Activated CD4-positive, alpha-beta T cell treated with anti-CD3 and anti-CD28 coated beads, Interleukin-2, amount 10 ng/mL, durations not matched to agents 24 days and 14 days (primary cell): ENCODE results near the gene PRSS1. TPM values are rescaled to one million over a fixed set of nuclear protein-coding genes. Genes with fewer than 3 reads are reported as not detected.
"Not testable (repeated sequence)": the region's sequence is repeated elsewhere in the genome, so short reads cannot be mapped to it uniquely, and the experiment has no call there.

Source experiments
- DNase-seq: peaks from one replicate; pipeline ENCODE4 v3.0.0; 2022
- H3K27ac Mint-ChIP-seq: one replicate; pipeline ENCODE4 v1.8.0; 2022; ENCODE audit warnings: mild to moderate bottlenecking, mixed read lengths
- H3K27me3 Mint-ChIP-seq: one replicate; pipeline ENCODE4 v1.8.0; 2022; ENCODE audit warnings: mixed read lengths
- H3K36me3 Mint-ChIP-seq: one replicate; pipeline ENCODE4 v1.8.0; 2022; ENCODE audit warnings: low read depth, mild to moderate bottlenecking, mixed read lengths
- H3K4me1 Mint-ChIP-seq: one replicate; pipeline ENCODE4 v1.8.0; 2021; ENCODE audit warnings: mixed read lengths
- H3K4me3 Mint-ChIP-seq: one replicate; pipeline ENCODE4 v1.8.0; 2022; ENCODE audit warnings: mild to moderate bottlenecking, moderate library complexity, mixed read lengths
- H3K9me3 Mint-ChIP-seq: one replicate; pipeline ENCODE4 v1.8.0; 2021; ENCODE audit warnings: mixed read lengths
- intact Hi-C: fragments of 100-400 bp; cut with micrococcal nuclease; formaldehyde crosslinking; loops from one replicate; pipeline ENCODE4 v1.15.1; 2023
- total RNA-seq: library from RNA; stranded (reverse); gene quantifications from 2 replicates; pipeline ENCODE4 v1.2.3, GENCODE V29; 2022

PRSS1 gene
- not detected in 2 replicates for total RNA-seq

- Mint-ChIP-seq H3K4me1 (no peaks in the 10 kb centered on the region), H3K36me3 (no peaks in the 10 kb centered on the region), H3K27me3 (peaks cover 6% of the 10 kb centered on the region), H3K4me3 (no peak within 1 kb of the TSS), H3K27ac (no peak within 1 kb of the TSS), H3K9me3 (no peaks in the 10 kb centered on the region)
- no peak for DNase-seq
- intact Hi-C loops, result no loop called here
Measured at GRCh38 chr7:142749218-142749993, at the start of gene PRSS1. Gene PRSS1 (plus strand): TSS chr7:142749472. CDS start chr7:142749485, 13 bp downstream.

DNA sequence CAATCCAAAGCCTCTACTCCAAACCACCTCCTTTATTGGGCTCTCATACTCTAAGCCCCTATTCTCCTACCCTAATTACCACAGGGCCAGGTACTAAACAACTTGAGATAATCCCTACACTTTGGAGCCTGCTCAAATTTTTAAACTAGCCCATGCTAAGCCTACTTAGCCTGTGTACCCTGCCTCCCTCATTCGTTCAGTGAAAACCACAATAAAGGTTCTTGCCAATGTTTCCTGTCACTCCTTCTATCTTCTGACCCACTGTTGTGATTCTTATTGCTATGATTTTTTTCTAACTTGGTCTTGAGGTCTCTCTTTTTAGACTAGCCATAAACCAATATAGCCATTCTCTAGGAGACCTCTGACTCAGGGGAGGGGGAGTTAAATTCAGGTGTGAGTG lies 48.3 kb upstream of the PRSS1 start:
- peaks cover 12% of the 10 kb centered on the region for H3K4me1 Mint-ChIP-seq
- intact Hi-C loops, H3K27me3 Mint-ChIP-seq, H3K36me3 Mint-ChIP-seq, H3K9me3 Mint-ChIP-seq, DNase-seq: not testable (repeated sequence)
- H3K27ac Mint-ChIP-seq, result peak overlapping the region; percentile 31
- peak overlapping the region; percentile 26 for H3K4me3 Mint-ChIP-seq

DNA sequence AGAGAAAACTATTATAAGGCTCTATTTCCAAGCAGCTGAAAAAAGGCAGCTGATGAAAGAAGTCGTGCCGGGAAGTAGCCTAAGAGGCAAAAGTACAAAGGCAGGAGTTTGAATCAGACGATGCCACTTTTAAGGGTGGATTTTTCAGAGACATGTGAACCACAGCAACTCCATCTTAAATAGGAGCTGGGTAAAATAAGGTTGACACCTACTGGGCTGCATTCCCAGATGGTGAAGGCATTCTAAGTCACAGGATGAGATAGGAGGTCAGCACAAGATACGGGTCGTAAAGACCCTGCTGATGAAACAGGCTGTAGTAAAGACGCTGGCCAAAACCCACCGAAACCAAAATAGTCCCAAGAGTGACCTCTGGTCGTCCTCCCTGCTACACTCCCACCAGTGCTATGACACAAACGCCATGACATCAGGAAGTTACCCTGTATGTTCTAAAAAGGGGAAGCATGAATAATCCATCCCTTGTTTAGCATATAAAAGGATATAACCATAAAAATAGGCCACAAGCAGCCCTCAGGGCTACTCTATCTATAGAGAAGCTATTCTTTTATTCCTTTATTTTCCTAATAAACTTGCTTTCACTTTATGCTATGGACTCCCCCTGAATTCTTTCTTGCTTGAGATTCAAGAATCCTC lies 45.5 kb upstream of the PRSS1 start:
- Mint-ChIP-seq H3K36me3 (no peaks in the 10 kb centered on the region), H3K4me3 (no peak overlapping the region), H3K9me3 (peaks cover 1% of the 10 kb centered on the region), H3K4me1 (peaks cover 11% of the 10 kb centered on the region), H3K27me3 (no peaks in the 10 kb centered on the region), H3K27ac (no peak overlapping the region)
- DNase-seq, result no peak
- intact Hi-C loops, result no loop called here

DNA sequence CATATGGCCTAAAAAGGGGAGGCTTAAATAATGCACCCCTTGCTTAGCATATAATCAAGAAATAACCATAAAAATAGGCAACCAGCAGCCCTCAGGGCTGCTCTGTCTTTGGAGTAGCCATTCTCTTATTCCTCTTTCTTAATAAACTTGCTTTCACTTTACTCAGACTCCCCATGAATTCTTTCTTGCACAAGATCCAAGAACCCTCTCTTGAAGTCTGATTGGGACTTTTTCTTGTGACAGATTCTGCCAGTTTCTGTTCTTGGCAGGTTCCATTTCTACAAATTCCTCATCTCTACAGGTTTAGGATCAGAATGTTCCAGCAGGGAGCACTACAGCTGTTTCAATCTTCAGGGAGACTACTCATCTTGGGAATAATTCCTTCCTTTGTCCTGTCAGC lies 40.5 kb upstream of the PRSS1 start:
- H3K4me3 Mint-ChIP-seq, intact Hi-C loops: not testable (repeated sequence)
- H3K4me1 Mint-ChIP-seq, result peaks cover 27% of the 10 kb centered on the region

GRCh38 chr7:142709921-142710320 lies 39.4 kb upstream of the PRSS1 start:
- no peak for DNase-seq
- intact Hi-C loops, result loop anchor here (2.0 to 5.0 kb wide), 2 partner anchors 78 to 99 kb away; no protein-coding TSS in a partner anchor
- no peaks in the 10 kb centered on the region for H3K36me3 Mint-ChIP-seq
- H3K4me1 Mint-ChIP-seq, result peaks cover 34% of the 10 kb centered on the region
- H3K27me3 Mint-ChIP-seq, result no peaks in the 10 kb centered on the region
- H3K4me3 Mint-ChIP-seq, result peak overlapping the region; percentile 41
- no peaks in the 10 kb centered on the region for H3K9me3 Mint-ChIP-seq
- peak overlapping the region; percentile 73 for H3K27ac Mint-ChIP-seq

More for the DNA sequence above, 40.5 kb upstream of the PRSS1 start:
- H3K27ac Mint-ChIP-seq, H3K27me3 Mint-ChIP-seq, H3K36me3 Mint-ChIP-seq, H3K9me3 Mint-ChIP-seq, DNase-seq: not testable (repeated sequence)

DNA sequence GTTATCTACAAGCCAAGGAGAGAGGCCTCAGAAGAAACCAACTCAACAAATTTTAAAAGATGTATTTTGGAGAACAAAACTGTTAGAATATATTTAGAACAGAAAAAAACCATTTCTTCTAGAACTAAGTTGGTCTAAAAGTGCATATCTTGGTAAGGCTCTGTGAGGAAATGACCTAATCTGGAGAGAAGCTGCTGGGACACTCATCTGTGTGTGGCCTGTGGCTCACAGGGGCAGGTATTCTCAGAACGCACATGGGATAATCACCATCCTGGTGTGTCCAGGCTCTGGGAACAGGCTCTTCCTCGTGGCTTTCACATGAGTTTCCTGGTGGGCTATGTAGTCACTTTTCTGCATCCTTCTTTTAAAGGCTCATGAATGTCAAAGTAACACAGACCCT lies 38.1 kb upstream of the PRSS1 start:
- Mint-ChIP-seq H3K4me1 (peaks cover 37% of the 10 kb centered on the region), H3K4me3 (peak overlapping the region; percentile 39), H3K27ac (peak overlapping the region; percentile 81), H3K36me3 (no peaks in the 10 kb centered on the region), H3K9me3 (no peaks in the 10 kb centered on the region), H3K27me3 (no peaks in the 10 kb centered on the region)
- intact Hi-C loops, result loop anchor here (2.0 to 5.0 kb wide), 2 partner anchors 79 to 98 kb away; no protein-coding TSS in a partner anchor
- no peak for DNase-seq

DNA sequence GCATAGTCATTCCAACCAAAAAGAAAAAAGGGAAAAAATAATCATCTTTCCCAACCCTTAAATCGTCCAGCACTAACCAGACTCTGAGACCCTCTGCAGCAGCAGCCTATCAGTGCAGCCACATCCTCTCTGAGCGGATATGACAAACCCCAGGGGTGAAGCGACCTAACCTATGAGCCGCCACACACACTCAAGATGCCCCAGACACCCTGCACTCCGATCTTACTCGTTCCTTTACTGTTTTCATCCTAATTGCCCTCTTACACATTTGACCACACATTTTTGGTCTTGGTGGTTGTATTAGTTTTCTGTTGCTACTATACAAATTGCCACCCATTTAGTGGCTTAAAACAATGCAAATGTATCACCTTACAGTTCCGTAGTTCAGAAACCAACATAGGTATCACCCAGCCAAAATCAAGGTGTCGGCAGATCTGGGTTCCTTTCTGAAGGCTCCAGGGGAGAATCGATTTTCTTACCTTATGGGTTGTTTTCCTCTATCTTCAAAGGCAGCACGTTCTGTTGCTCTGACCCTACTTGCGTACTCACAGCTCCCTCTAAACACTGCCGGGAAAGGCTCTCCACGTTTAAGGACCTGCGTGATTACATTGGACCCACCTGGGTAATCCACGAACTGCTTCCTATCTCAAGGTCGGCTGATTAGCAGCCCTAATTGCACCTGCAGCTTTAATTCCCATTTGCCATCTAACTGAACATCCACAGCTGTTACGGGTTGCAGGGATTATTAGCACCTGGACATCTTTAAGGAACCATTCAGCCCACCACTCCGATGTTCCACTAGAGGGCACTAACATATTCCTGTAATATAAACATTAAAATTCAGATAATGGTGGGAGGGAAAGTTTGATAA lies 37.3 kb upstream of the PRSS1 start:
- no peaks in the 10 kb centered on the region for H3K9me3 Mint-ChIP-seq
- H3K27ac Mint-ChIP-seq, result peak overlapping the region; percentile 81
- intact Hi-C loops, result loop anchor here (1.0 to 5.0 kb wide), 4 partner anchors 13 to 97 kb away; no protein-coding TSS in a partner anchor
- no peaks in the 10 kb centered on the region for H3K27me3 Mint-ChIP-seq
- peaks cover 45% of the 10 kb centered on the region for H3K4me1 Mint-ChIP-seq
- H3K36me3 Mint-ChIP-seq, result no peaks in the 10 kb centered on the region
- DNase-seq, result peak; percentile 68
- peak overlapping the region; percentile 84 for H3K4me3 Mint-ChIP-seq

DNA sequence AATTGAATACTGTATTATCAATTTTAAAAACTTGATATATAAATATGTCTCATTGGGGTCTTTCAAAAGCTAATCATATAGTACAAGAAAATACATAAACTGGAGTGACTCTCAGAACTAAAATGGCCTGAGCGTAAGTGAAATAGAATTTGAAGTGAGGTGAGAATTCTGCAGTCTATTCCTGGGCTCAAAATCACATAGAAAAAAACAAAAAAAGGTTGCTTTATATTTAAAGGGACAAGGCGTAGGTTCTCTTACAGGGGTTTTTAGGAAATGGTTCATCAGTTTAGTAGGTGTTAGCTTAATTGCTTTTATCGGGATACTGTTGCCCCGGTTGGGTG lies 36.7 kb upstream of the PRSS1 start:
- Mint-ChIP-seq H3K27ac (no peak overlapping the region), H3K9me3 (no peaks in the 10 kb centered on the region), H3K4me3 (peak overlapping the region; percentile 27), H3K27me3 (no peaks in the 10 kb centered on the region), H3K4me1 (peaks cover 49% of the 10 kb centered on the region), H3K36me3 (no peaks in the 10 kb centered on the region)
- no peak for DNase-seq
- intact Hi-C loops, result loop anchor here (1.0 to 5.0 kb wide), 3 partner anchors 14 to 80 kb away; no protein-coding TSS in a partner anchor

DNA sequence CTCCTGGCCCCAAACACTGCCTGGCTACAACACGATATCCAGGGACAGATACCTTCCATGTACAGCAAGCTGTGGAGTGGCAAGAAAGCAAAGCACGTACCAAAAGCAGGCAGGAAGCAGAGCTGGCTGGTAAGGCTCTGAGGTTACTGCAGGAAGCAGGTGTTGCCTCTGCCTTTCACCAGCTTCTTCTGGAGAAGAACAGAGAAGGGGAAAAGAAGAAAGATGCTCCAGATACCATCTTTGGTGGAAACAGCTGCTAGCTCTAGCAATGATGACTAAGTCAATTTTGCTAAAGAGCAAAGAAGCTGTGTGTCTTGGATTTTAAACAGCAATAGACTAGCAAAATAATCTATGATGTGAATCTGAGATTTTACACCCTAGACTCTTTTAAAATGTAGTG lies 34.9 kb upstream of the PRSS1 start:
- Mint-ChIP-seq H3K36me3 (no peaks in the 10 kb centered on the region), H3K9me3 (no peaks in the 10 kb centered on the region), H3K4me3 (peak overlapping the region; percentile 66), H3K27me3 (no peaks in the 10 kb centered on the region), H3K27ac (peak overlapping the region; percentile 71), H3K4me1 (peaks cover 50% of the 10 kb centered on the region)
- peak; percentile 77 for DNase-seq
- intact Hi-C loops, result loop anchor here (5.0 kb wide), 1 partner anchor 82 kb away; no protein-coding TSS in a partner anchor

DNA sequence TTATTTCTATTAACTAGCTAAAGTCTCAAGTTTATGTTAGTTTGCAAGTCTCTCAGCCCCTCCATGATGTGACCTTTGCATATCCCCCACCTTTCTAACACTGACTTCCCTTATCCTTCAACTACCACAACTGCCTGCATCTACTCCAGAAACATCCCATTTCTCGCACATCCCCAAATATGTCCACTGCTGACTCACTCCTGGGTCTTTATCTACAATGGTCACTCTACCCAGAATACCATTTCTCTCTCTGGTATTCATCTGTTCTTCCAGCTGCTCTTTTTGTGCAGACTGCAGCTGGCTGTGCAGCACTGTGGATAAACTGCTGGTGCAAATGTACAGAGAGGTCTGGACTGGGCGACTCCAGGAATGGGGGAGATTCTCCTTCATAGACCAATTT lies 32.7 kb upstream of the PRSS1 start:
- H3K36me3 Mint-ChIP-seq, result no peaks in the 10 kb centered on the region
- H3K27me3 Mint-ChIP-seq, result no peaks in the 10 kb centered on the region
- DNase-seq, result no peak
- peak overlapping the region; percentile 13 for H3K4me3 Mint-ChIP-seq
- intact Hi-C loops, result no loop called here
- no peaks in the 10 kb centered on the region for H3K9me3 Mint-ChIP-seq
- H3K27ac Mint-ChIP-seq, result peak overlapping the region; percentile 6
- peaks cover 37% of the 10 kb centered on the region for H3K4me1 Mint-ChIP-seq

GRCh38 chr7:142717453-142717852 lies 31.8 kb upstream of the PRSS1 start:
- H3K27ac Mint-ChIP-seq, result peak overlapping the region; percentile 62
- H3K4me1 Mint-ChIP-seq, result peaks cover 32% of the 10 kb centered on the region
- DNase-seq, result peak; percentile 71
- intact Hi-C loops, result no loop called here
- no peaks in the 10 kb centered on the region for H3K27me3 Mint-ChIP-seq
- H3K9me3 Mint-ChIP-seq, result no peaks in the 10 kb centered on the region
- H3K4me3 Mint-ChIP-seq, result no peak overlapping the region
- H3K36me3 Mint-ChIP-seq, result no peaks in the 10 kb centered on the region

GRCh38 chr7:142718313-142718712 lies 31.0 kb upstream of the PRSS1 start:
- intact Hi-C loops, result no loop called here
- H3K4me1 Mint-ChIP-seq, result peaks cover 30% of the 10 kb centered on the region
- H3K27me3 Mint-ChIP-seq, result no peaks in the 10 kb centered on the region
- no peaks in the 10 kb centered on the region for H3K36me3 Mint-ChIP-seq
- DNase-seq, result no peak
- no peaks in the 10 kb centered on the region for H3K9me3 Mint-ChIP-seq
- H3K4me3 Mint-ChIP-seq, result no peak overlapping the region
- peak overlapping the region; percentile 62 for H3K27ac Mint-ChIP-seq

DNA sequence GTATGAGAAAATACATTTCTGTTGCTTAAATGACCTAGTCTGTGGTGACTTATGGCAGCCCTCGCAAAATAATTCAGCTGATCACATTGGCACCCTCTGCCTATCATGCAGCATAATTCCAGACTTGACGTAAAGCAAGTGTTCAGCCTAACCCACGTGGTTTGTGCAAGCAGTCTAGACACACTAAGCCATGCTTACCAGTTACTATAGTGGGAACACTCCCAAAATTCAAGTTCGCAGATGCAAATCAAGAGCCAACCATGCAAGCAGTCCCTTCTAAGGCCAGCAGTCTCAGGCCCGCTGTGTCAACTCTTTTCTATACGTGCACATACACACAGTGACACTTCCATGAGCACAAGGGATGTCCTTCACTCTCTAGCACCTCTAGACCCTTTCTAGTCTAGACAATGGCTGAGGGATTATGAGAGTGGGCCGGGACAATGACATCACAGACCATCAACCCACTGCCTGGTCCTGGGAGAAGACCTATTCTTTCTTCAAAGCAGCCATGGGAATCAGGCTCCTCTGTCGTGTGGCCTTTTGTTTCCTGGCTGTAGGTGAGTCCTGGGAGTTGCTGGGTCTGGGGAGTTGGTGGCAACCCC lies 29.0 kb upstream of the PRSS1 start:
- Mint-ChIP-seq H3K4me1 (peaks cover 22% of the 10 kb centered on the region), H3K27ac (no peak overlapping the region)

More for the DNA sequence above, 29.0 kb upstream of the PRSS1 start:
- H3K9me3 Mint-ChIP-seq, result no peaks in the 10 kb centered on the region
- no peaks in the 10 kb centered on the region for H3K36me3 Mint-ChIP-seq
- peak overlapping the region; percentile 51 for H3K4me3 Mint-ChIP-seq
- no peaks in the 10 kb centered on the region for H3K27me3 Mint-ChIP-seq
- intact Hi-C loops, result no loop called here
- no peak for DNase-seq
